Activated naive CD8-positive, alpha-beta T cell (primary cell): ENCODE results near the gene MUC21.
A peak's percentile ranks its signal among the peaks of the same experiment; 100 is the strongest.
"Not testable (repeated sequence)": the region's sequence is repeated elsewhere in the genome, so short reads cannot be mapped to it uniquely, and the experiment has no call there.

ENCODE experiments used
- H3K27ac Mint-ChIP-seq: one replicate; pipeline ENCODE4 v1.8.0; 2021; ENCODE audit warnings: mixed read lengths
- H3K27me3 Mint-ChIP-seq: one replicate; pipeline ENCODE4 v1.8.0; 2021; ENCODE audit warnings: mixed read lengths
- H3K36me3 Mint-ChIP-seq: one replicate; pipeline ENCODE4 v1.8.0; 2021; ENCODE audit warnings: mixed read lengths
- H3K4me1 Mint-ChIP-seq: one replicate; pipeline ENCODE4 v1.8.0; 2021; ENCODE audit warnings: low read depth, mixed read lengths
- H3K4me3 Mint-ChIP-seq: one replicate; pipeline ENCODE4 v1.8.0; 2021; ENCODE audit warnings: mild to moderate bottlenecking, mixed read lengths
- H3K9me3 Mint-ChIP-seq: one replicate; pipeline ENCODE4 v1.8.0; 2021; ENCODE audit warnings: low read depth, mixed read lengths

The MUC21 gene

DNA sequence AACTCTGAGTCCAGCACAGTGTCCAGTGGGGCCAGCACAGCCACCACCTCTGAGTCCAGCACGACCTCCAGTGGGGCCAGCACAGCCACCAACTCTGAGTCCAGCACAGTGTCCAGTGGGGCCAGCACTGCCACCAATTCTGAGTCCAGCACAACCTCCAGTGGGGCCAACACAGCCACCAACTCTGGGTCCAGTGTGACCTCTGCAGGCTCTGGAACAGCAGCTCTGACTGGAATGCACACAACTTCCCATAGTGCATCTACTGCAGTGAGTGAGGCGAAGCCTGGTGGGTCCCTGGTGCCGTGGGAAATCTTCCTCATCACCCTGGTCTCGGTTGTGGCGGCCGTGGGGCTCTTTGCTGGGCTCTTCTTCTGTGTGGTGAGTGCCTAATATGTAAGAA lies 3.8 kb downstream of the MUC21 start:
- H3K4me1 Mint-ChIP-seq: peaks cover 15% of the 10 kb centered on the region

DNA sequence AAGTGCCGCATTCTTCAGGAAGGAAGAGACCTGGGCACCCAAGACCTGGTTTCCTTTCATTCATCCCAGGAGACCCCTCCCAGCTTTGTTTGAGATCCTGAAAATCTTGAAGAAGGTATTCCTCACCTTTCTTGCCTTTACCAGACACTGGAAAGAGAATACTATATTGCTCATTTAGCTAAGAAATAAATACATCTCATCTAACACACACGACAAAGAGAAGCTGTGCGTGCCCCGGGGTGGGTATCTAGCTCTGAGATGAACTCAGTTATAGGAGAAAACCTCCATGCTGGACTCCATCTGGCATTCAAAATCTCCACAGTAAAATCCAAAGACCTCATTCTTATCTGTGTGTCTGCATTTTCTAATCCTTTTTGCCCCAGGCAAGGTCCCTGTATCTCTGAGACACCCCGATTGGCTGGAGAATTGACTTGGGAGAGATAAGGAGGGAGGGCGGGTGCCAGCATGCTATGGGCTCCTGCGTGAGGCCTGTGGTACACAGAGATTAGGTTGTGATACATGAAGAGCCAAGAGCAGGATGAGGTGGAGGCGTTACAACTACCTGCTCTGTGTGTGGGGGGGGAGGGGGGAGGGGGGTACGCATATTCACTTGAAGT lies 4.8 kb downstream of the MUC21 start:
- Mint-ChIP-seq H3K4me1 (peaks cover 13% of the 10 kb centered on the region), H3K36me3 (no peaks in the 10 kb centered on the region), H3K4me3 (no peak overlapping the region), H3K9me3 (no peaks in the 10 kb centered on the region), H3K27ac (no peak overlapping the region), H3K27me3 (peaks cover 2% of the 10 kb centered on the region)

More for the DNA sequence above, 3.8 kb downstream of the MUC21 start:
- no peak overlapping the region for H3K27ac Mint-ChIP-seq
- peaks cover 7% of the 10 kb centered on the region for H3K27me3 Mint-ChIP-seq
- H3K4me3 Mint-ChIP-seq: no peak overlapping the region
- no peaks in the 10 kb centered on the region for H3K9me3 Mint-ChIP-seq
- no peaks in the 10 kb centered on the region for H3K36me3 Mint-ChIP-seq

DNA sequence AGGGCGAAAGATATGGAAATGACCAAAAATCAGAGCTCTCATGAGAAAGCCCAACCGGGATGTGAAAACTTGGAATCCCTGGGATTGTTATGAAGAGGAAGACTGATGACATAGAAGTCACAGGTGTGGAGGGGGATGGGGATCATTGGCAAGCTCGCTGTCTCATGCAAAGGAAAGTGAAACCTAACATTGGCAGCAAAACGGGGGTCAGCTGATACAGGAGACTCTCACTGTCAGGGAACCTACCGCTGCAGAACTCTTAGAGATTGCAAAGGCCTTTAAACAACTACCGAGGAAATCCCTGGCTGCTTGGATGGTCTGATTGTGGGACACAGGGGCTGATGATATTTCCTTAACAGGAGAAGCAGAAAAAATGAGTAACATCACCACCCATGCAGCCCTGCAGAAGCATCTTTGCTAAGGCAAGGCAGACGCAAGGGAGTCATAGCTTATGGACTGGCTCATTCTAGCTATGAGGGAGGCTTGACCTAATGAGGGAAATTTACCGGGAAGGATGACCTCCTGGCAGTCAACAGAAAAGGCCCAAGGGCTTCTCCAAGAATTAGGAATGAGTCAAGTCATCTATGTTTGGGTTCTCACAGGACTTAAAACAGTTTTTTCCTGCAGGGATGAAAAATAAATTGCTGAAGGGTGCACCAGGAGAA lies 7.0 kb downstream of the MUC21 start:
- Mint-ChIP-seq H3K9me3 (no peaks in the 10 kb centered on the region), H3K4me3 (peak overlapping the region; percentile 65), H3K4me1 (peaks cover 12% of the 10 kb centered on the region), H3K36me3 (no peaks in the 10 kb centered on the region), H3K27ac (no peak overlapping the region), H3K27me3 (no peaks in the 10 kb centered on the region)

DNA sequence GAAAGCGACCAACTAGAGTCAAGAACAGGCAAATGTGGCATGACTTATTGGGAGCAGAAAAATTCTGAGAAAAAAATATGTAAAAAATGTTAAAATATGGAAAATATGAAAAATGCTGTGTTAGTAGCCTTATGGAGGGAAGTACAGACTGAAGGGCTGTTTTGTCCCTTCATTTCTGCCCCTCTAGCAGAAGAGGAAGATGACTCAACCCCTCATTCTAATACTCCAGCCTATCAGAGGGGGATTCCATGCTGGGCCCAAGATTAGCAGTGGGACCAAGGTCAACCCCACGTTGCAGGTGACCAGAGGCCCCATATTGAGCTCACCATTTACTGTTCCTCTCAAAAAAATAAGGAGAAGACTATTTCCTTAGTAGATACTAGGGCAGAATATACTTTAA lies 8.4 kb downstream of the MUC21 start:
- no peaks in the 10 kb centered on the region for H3K36me3 Mint-ChIP-seq
- H3K9me3 Mint-ChIP-seq: no peaks in the 10 kb centered on the region
- peaks cover 12% of the 10 kb centered on the region for H3K4me1 Mint-ChIP-seq
- H3K27me3 Mint-ChIP-seq: no peaks in the 10 kb centered on the region
- no peak overlapping the region for H3K27ac Mint-ChIP-seq
- no peak overlapping the region for H3K4me3 Mint-ChIP-seq

DNA sequence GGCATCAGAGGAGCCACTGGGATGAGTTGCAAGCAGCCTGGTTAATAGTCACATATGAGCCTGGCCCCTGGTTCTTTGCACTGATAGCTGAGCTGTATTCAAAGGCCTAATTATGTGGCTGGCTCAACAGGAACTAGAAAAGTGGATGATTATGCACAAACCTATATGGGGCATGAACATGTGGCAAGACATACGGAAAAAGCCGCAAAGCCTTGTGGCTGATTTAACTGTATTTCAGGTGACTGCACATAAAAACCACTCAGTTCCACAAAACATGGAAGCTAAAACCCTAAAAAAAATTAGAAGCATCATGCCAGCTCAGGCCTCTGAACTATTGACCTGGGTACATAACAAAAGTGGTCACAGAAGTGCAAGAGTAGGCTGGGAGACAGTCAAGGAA lies 13.8 kb downstream of the MUC21 start:
- H3K27ac Mint-ChIP-seq: no peak overlapping the region
- no peaks in the 10 kb centered on the region for H3K27me3 Mint-ChIP-seq
- H3K9me3 Mint-ChIP-seq: no peaks in the 10 kb centered on the region
- H3K36me3 Mint-ChIP-seq: no peaks in the 10 kb centered on the region
- no peak overlapping the region for H3K4me3 Mint-ChIP-seq
- H3K4me1 Mint-ChIP-seq: peaks cover 3% of the 10 kb centered on the region

DNA sequence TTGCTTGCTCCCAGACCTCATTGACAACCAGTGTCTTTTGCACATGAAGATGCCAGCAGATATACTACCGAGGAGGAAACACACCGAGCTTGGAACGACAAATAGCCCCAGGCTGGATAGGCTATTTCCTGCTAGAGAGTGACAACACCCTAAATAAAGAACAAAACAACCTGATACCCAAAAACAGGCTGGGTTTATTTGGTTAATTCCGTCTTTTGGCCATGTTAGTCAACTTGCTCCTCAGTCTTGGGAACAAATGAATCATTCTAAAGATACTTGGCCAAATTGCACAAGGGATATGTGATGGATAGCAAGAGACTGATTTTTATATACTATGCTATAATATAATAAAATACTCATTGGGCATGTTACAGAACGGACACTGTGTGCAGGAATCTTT lies 15.3 kb downstream of the MUC21 start:
- H3K4me3 Mint-ChIP-seq: no peak overlapping the region
- no peaks in the 10 kb centered on the region for H3K36me3 Mint-ChIP-seq
- H3K27me3 Mint-ChIP-seq: no peaks in the 10 kb centered on the region
- H3K9me3 Mint-ChIP-seq: no peaks in the 10 kb centered on the region
- peaks cover 3% of the 10 kb centered on the region for H3K4me1 Mint-ChIP-seq
- no peak overlapping the region for H3K27ac Mint-ChIP-seq

DNA sequence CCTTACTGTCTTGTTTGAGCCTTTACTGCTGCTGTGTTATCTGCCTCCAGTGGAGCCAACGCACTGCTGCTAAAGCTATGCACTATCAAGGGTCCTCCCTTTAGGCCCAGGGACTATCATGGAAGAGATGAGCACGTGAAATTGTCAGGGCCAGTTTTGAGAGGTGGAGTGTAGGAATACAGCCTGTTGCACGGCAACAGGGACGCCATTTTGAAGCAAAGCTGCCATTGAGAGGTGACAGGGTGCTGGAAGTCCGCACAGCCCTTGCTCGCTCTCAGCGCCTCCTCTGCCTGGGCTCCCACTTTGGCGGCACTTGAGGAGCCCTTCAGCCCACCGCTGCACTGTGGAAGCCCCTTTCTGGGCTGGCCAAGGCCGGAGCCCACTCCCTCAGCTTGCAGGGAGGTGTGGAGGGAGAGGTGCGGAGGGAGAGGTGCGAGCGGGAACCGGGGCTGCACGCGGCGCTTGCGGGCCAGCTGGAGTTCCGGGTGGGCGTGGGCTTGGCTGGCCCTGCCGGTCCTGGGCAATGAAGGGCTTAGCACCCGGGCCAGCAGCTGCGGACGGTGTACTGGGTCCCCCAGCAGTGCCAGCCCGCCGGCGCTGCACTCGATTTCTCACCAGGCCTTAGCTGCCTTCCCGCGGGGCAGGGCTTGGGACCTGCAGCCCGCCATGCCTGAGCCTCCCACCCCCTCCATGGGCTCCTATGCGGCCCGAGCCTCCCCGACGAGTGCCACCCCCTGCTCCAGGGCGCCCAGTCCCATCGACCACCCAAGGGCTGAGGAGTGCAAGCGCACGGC lies 16.7 kb downstream of the MUC21 start:
- H3K27me3 Mint-ChIP-seq, H3K27ac Mint-ChIP-seq, H3K9me3 Mint-ChIP-seq, H3K4me3 Mint-ChIP-seq, H3K36me3 Mint-ChIP-seq: not testable (repeated sequence)
- H3K4me1 Mint-ChIP-seq: peaks cover 12% of the 10 kb centered on the region

DNA sequence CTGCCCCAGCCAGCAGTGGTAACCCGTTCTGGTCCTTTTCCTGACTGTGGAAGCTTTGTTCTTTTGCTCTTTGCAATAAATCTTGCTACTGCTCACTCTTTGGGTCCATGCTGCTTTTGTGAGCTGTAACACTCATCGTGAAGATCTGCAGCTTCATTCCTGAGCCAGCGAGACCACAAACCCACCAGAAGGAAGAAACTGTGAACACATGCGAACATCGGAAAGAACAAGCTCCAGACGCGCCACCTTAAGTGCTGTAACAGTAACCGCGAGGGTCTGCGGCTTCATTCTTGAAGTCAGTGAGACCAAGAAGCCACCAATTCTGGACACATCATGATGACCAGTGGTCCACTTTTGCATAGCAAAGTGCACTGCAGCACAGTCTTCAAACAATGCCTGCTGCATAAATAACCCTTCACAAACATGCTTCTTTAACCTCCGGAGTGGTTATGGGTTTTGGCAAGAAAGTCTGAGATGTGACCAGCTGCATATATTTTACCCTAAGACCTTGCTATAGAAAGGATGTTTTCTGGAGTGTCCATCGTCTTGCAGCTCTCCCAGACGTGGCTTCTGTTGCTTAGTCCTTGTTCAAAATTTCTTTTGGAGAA lies 17.9 kb downstream of the MUC21 start:
- H3K9me3 Mint-ChIP-seq: no peaks in the 10 kb centered on the region

DNA sequence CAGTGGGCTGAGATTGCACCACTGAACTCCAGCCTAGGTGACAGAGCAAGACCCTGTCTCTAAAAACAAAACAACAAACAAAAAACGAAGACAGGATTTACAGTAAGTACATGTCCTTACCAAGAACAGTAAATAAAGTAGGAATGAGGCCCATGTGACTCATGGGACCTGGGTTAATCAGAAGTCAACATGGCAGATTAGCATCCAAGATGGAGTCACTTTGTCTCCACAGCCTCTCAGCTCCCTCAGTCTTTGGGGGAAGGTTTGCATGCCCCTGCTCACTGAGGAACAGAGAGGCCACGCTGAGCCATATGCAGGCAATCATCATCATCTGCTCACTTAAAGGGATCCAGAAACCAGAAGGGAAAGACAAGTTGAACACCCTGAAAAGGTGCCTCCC lies 19.0 kb downstream of the MUC21 start:
- Mint-ChIP-seq H3K27ac (no peak overlapping the region), H3K4me3 (no peak overlapping the region), H3K36me3 (no peaks in the 10 kb centered on the region), H3K9me3 (no peaks in the 10 kb centered on the region), H3K4me1 (peaks cover 14% of the 10 kb centered on the region), H3K27me3 (peaks cover 1% of the 10 kb centered on the region)

More for the DNA sequence above, 17.9 kb downstream of the MUC21 start:
- peaks cover 14% of the 10 kb centered on the region for H3K4me1 Mint-ChIP-seq
- peaks cover 1% of the 10 kb centered on the region for H3K27me3 Mint-ChIP-seq
- H3K27ac Mint-ChIP-seq: no peak overlapping the region
- H3K36me3 Mint-ChIP-seq: no peaks in the 10 kb centered on the region
- H3K4me3 Mint-ChIP-seq: no peak overlapping the region

DNA sequence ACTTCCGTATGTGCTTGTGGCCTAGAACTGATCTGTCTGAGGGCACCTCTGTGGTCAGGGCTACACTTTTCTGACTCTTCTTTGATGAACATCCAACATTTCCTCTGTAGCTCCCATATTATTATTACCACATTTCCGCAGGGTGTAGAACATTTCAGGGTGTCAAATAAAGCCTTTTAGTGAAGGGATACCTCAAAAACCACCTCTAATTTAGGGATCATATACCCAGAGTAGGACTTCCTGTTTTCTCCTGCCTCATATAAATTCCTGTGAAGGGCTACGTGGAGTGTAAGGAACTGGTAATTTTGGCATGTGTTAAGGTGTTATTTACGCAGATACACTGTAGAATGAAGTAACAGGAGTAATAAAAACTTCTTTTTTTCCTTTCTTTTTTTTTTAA lies 21.3 kb downstream of the MUC21 start:
- H3K4me1 Mint-ChIP-seq: peaks cover 14% of the 10 kb centered on the region
- H3K9me3 Mint-ChIP-seq: no peaks in the 10 kb centered on the region
- no peaks in the 10 kb centered on the region for H3K36me3 Mint-ChIP-seq
- H3K27ac Mint-ChIP-seq: no peak overlapping the region
- peaks cover 3% of the 10 kb centered on the region for H3K27me3 Mint-ChIP-seq
- no peak overlapping the region for H3K4me3 Mint-ChIP-seq

DNA sequence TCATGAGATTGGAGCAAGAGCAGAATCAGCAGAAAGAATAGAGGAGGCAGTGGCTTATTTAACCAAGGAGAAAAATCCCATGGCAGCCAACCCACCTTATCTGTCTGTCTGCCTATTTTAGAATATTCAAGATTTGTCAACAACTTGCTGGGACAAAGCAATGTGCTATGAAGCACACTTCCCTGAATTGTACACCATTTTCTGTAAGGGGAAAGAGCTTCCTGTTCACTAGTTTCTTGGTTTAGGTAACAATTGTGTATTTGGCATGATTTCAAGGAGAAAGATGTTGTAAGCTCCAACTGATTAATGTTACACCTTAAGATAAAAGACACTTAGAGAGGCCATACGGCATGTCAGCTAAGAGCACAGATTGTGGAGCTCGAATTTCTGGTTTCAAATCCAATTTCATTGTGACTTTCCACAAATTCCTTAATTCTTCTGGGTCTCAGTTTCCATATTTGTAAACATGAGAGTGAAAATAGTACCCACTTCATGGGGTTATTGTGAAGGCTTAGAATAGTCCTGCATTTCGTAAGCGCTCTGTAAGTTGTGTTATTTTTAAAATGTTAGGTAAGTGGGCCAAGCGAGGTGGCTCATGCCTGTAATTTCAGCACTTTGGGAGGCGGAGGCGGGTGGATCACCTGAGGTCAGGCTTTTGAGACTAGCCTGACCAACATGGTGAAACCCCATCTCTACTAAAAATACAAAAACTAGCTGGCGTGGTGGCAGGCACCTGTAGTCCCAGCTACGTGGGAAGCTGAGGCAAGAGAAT lies 21.9 kb downstream of the MUC21 start:
- Mint-ChIP-seq H3K27ac (no peak overlapping the region), H3K4me3 (no peak overlapping the region), H3K9me3 (no peaks in the 10 kb centered on the region), H3K36me3 (no peaks in the 10 kb centered on the region), H3K4me1 (peaks cover 14% of the 10 kb centered on the region), H3K27me3 (peaks cover 3% of the 10 kb centered on the region)

DNA sequence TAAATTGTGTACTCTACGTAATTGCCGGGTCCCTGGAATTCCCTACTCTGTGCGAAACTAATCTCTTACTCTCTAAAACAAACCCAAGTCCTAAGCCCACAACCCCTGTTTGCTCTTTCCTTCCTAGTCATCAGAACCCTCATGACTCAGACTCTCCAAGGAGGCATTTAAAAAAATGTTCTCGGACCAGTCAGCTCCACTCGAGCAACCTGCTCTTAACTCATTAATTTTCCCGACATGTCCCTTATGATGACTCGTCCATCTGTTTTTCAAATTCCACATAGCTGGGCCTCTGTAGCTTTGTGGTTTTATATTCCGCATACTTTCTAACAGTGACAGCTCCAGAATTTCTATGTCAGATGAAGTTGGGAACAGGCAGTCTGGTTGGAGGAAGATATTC lies 24.2 kb downstream of the MUC21 start:
- Mint-ChIP-seq H3K4me3 (no peak overlapping the region), H3K4me1 (peaks cover 13% of the 10 kb centered on the region), H3K9me3 (no peaks in the 10 kb centered on the region), H3K27ac (no peak overlapping the region), H3K27me3 (peaks cover 4% of the 10 kb centered on the region), H3K36me3 (no peaks in the 10 kb centered on the region)

DNA sequence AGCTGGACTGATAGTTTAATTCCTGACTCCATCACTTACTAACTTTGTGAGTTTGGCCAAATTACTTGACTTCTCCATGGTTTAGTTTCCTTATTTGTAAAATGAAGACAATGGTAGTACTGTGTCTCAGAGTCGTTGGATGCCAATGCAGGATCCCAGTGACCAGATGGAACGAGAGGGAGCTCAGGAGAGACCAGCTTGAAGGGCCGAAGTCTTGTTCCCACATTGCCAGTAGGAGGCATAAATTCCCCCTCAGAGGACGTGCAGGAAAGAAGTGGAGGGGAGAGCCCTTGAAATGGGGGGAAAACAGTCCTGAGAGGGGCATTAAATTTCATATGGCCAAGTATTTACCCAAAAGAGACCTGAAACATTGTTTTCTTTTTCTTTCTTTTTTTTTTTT lies 24.6 kb downstream of the MUC21 start:
- H3K4me3 Mint-ChIP-seq: no peak overlapping the region
- no peaks in the 10 kb centered on the region for H3K9me3 Mint-ChIP-seq
- H3K36me3 Mint-ChIP-seq: no peaks in the 10 kb centered on the region
- H3K27me3 Mint-ChIP-seq: peaks cover 4% of the 10 kb centered on the region
- no peak overlapping the region for H3K27ac Mint-ChIP-seq
- H3K4me1 Mint-ChIP-seq: peaks cover 13% of the 10 kb centered on the region

DNA sequence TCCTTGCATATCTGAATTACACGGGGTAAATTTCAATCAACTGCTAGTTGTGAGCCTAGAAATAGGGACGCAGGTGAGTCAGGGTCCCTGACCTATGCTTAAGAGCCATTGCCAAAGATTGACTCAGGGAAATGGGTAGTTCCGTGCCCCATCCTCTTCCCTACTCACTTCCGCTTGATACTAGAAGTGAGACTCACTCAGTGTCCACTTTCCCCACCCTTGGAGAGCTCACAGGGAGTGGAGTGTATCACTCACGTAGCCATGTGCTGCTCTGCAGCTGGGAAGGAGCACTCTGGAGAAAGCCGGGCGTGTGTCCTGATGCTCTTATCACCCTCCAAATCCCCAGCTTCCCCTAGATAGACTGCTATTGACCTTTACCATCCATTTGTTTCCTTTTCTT lies 26.2 kb downstream of the MUC21 start:
- Mint-ChIP-seq H3K4me1 (peaks cover 8% of the 10 kb centered on the region), H3K27me3 (peaks cover 6% of the 10 kb centered on the region), H3K36me3 (no peaks in the 10 kb centered on the region), H3K27ac (no peak overlapping the region), H3K9me3 (no peaks in the 10 kb centered on the region), H3K4me3 (no peak overlapping the region)
